Measurements from ENCODE around the gene CEP83. TPM values are rescaled to one million over a fixed set of nuclear protein-coding genes. Genes with fewer than 3 reads are reported as not detected.
A peak's percentile ranks its signal among the peaks of the same experiment; 100 is the strongest.

CEP83 gene
- total RNA-seq, 1 donor from 2014 or later: 11.6 TPM

DNA sequence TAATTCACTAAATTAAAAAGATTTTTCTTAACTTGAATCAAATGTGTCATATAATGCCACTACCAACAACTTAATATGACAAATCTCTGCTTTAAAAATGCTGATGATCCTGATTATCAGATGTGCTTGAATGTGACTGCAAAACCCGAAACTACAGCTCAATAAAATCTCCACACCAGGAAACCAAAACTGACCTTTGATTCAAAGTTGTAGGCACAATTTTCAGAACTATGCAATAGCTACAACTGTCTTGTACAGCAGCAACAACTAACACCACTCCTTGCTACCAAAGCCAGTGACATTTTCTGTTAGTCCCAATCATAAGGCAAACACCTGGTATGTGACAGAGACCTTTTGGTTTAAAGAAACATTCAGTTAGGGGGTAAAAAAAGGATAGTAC is 147.3 kb downstream of the CEP83 start:
- DNase-seq (no peak), ATAC-seq (no peak)
- TF ChIP-seq, protein P1, sequence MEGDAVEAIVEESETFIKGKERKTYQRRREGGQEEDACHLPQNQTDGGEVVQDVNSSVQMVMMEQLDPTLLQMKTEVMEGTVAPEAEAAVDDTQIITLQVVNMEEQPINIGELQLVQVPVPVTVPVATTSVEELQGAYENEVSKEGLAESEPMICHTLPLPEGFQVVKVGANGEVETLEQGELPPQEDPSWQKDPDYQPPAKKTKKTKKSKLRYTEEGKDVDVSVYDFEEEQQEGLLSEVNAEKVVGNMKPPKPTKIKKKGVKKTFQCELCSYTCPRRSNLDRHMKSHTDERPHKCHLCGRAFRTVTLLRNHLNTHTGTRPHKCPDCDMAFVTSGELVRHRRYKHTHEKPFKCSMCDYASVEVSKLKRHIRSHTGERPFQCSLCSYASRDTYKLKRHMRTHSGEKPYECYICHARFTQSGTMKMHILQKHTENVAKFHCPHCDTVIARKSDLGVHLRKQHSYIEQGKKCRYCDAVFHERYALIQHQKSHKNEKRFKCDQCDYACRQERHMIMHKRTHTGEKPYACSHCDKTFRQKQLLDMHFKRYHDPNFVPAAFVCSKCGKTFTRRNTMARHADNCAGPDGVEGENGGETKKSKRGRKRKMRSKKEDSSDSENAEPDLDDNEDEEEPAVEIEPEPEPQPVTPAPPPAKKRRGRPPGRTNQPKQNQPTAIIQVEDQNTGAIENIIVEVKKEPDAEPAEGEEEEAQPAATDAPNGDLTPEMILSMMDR (IDR thresholded peaks at IDR 0.05): no peak
- intact Hi-C loops (cut with DNase I): no loop called here
- peaks cover 5% of the 10 kb centered on the region for H3K9me3 ChIP-seq
- H3K4me3 ChIP-seq: no peak overlapping the region
- no peaks in the 10 kb centered on the region for H3K27me3 ChIP-seq (ENCODE audit: low read depth)
- peaks cover 9% of the 10 kb centered on the region for H3K36me3 ChIP-seq
- no peak overlapping the region for H3K27ac ChIP-seq
- no peaks in the 10 kb centered on the region for H3K4me1 ChIP-seq

DNA sequence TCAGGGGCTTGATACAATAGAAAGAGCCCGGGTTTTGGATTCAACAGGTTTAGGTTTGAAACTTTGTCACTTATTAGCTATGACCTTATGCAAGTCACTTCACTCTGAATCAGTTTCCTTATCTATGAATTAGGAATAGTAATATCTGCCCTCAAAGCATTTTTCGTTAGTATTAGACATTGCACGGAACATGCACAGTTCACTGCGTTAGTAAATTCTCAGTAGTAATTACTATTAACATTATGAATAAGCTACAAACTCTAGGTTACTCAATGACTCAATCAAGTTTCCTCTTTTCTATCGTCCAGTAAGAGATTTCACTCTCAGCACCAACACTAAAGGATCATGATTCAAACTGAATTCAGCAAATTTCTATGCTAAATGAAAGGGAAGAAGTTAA is 150.3 kb downstream of the CEP83 start:
- Histone ChIP-seq H3K27ac (no peak overlapping the region), H3K4me3 (no peak overlapping the region), H3K4me1 (peaks cover 10% of the 10 kb centered on the region), H3K27me3 (ENCODE audit: low read depth) (no peaks in the 10 kb centered on the region), H3K9me3 (no peaks in the 10 kb centered on the region), H3K36me3 (peaks cover 9% of the 10 kb centered on the region)
- TF ChIP-seq, protein P1 (IDR thresholded peaks at IDR 0.05): no peak
- DNase-seq (no peak), ATAC-seq (no peak)
- intact Hi-C loops (cut with DNase I): no loop called here

DNA sequence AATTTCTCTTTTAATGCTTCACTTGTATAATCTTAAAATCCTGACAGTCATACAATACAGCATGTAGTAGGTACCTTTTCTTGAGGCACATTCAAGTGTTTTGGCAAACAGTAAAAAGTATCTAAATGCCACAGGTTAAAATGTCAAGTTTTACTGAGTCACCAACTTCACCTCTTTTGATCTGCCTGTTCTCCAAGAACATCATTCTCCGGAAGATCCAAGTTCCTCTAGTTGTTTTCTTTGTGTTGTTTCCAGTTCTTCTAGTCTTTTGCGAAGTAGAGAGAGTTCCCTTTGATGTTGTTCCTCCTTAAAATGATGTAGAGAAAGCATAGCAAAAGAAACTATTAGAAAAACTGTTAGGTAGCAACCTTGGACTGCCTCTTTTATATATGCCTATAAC is 151.1 kb downstream of the CEP83 start:
- ATAC-seq (peak; percentile 21 to 71), DNase-seq (no peak)
- H3K9me3 ChIP-seq: no peaks in the 10 kb centered on the region
- intact Hi-C loops (cut with DNase I): no loop called here
- TF ChIP-seq, protein P1 (IDR thresholded peaks at IDR 0.05): no peak
- H3K27ac ChIP-seq: no peak overlapping the region
- H3K27me3 ChIP-seq (ENCODE audit: low read depth): no peaks in the 10 kb centered on the region
- H3K4me1 ChIP-seq: peaks cover 12% of the 10 kb centered on the region
- peaks cover 9% of the 10 kb centered on the region for H3K36me3 ChIP-seq
- no peak overlapping the region for H3K4me3 ChIP-seq

DNA sequence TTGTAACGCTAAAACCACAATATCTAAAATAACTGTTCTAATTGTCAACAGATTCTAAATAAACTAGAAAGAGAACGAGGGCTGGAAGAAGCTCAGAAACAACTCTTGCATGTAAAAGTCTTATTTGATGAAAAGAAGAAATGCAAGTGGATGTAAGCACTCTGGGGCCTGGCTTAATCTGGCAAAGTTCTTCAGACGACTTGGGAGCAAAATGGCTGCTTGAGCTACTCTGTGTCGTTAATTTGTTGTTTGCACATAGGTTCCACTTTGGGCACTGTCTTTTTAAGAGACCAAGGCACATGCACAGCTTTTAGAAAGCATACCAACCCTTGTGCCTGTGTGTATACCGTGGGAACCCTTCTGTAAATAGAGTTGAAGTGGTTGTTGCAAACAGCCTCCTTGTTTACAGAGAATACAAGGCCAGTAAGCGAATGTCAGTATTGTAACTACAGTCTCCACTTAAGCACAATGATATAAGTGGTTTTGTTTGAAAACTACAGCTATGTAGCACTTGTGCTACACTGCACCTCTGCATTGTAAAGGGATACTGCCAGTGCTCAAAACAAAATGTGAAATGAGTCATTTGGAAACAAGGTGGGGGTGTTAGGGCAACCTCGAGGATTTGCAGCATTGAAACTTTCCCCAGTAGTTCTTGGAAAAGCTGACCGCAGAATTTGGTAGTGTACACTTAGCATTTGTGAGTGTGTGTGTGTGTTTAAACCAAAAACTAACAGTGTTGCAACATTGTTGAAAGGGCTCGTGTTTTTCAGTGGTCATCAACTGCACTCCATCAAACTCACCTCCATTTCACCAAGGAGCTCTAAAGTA is 154.3 kb downstream of the CEP83 start:
- TF ChIP-seq, protein P1 (IDR thresholded peaks at IDR 0.05): no peak
- Histone ChIP-seq H3K36me3 (peaks cover 24% of the 10 kb centered on the region), H3K4me3 (no peak overlapping the region), H3K27ac (no peak overlapping the region), H3K4me1 (peaks cover 12% of the 10 kb centered on the region), H3K27me3 (ENCODE audit: low read depth) (no peaks in the 10 kb centered on the region), H3K9me3 (no peaks in the 10 kb centered on the region)
- DNase-seq (no peak), ATAC-seq (peak; percentile 88 to 92)
- intact Hi-C loops (cut with DNase I): no loop called here

DNA sequence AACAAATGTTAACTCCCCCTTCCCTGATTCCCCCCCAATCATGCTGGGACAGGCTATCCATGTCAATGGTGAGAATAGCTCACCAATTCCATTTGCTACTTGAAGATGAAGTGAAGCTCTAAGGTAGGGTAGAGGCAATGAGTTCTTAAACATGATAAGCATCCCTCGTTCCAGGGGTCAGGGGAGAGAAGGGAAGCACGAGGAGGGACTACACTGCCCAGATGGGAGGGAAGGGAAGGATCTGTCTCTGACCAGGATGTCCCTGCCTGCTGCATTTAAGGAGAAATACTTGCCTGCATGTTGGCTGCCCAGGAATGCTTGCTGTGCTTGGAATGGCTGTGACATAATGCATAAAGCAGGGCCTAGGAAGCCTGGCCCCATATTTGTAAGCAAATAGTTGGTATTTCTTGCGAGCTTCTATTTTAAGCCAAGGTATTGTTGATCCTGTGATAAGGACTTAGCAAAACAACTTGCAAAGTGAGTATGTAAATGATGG is 155.1 kb downstream of the CEP83 start:
- ATAC-seq (peak; percentile 85 to 89), DNase-seq (no peak)
- Histone ChIP-seq H3K4me3 (no peak overlapping the region), H3K4me1 (peaks cover 12% of the 10 kb centered on the region), H3K27me3 (ENCODE audit: low read depth) (no peaks in the 10 kb centered on the region), H3K9me3 (no peaks in the 10 kb centered on the region), H3K36me3 (peaks cover 27% of the 10 kb centered on the region), H3K27ac (no peak overlapping the region)
- intact Hi-C loops (cut with DNase I): no loop called here
- TF ChIP-seq, protein P1 (IDR thresholded peaks at IDR 0.05): no peak
